Frontal cortex (tissue), 4 donors: ENCODE results near the gene B4GALNT3. TPM values are rescaled to one million over a fixed set of nuclear protein-coding genes. Genes with fewer than 3 reads are reported as not detected.

Experiments used
- DNase-seq, 2 donors: peaks; one replicate each; pipeline ENCODE4 v3.0.0; 2012; ENCODE audit warnings: low spot score in 2 of 2
- FAIRE-seq: peaks from 2 replicates; lab custom pipeline; 2012; peaks lifted over from hg19 to GRCh38; lab: Jason Lieb, UNC
- total RNA-seq: library from RNA; depleted of rRNA; stranded (reverse); fragments of >200 nt; gene quantifications from one replicate; pipeline ENCODE4 v1.2.3, GENCODE V29; 2014
- donor health status: control.
- donor health status: control.
- donor health status: control.

The B4GALNT3 gene
- total RNA-seq, 1 donor from 2014 or later: 2.4 TPM

GRCh38 chr12:505221-505620 is 45.5 kb downstream of the B4GALNT3 start:
- FAIRE-seq: no peak
- no peak for DNase-seq

- no peak for DNase-seq
These were observed 47.7 kb downstream of the B4GALNT3 start for GRCh38 chr12:507391-507796.

GRCh38 chr12:508145-508544 is 48.4 kb downstream of the B4GALNT3 start:
- FAIRE-seq (no peak), DNase-seq (no peak)

More at GRCh38 chr12:507391-507796, 47.7 kb downstream of the B4GALNT3 start:
- FAIRE-seq: no peak

- DNase-seq (no peak), FAIRE-seq (no peak)
These were observed 49.1 kb downstream of the B4GALNT3 start for GRCh38 chr12:508795-509194.

- DNase-seq: no peak
- FAIRE-seq: no peak
These were observed 49.8 kb downstream of the B4GALNT3 start for GRCh38 chr12:509500-509899.

GRCh38 chr12:510071-510825 is 50.5 kb downstream of the B4GALNT3 start:
- FAIRE-seq: no peak
- no peak for DNase-seq

- DNase-seq: no peak
- no peak for FAIRE-seq
These were observed 53.2 kb downstream of the B4GALNT3 start for GRCh38 chr12:512933-513332.

- FAIRE-seq: no peak
- no peak for DNase-seq
These were observed 53.7 kb downstream of the B4GALNT3 start for GRCh38 chr12:513446-513845.

- DNase-seq (no peak), FAIRE-seq (no peak)
These were observed 57.8 kb downstream of the B4GALNT3 start for GRCh38 chr12:517538-517937.

GRCh38 chr12:520119-520518 is 60.4 kb downstream of the B4GALNT3 start:
- no peak for FAIRE-seq
- DNase-seq: no peak

GRCh38 chr12:522692-523378 is 63.1 kb downstream of the B4GALNT3 start:
- no peak for FAIRE-seq
- no peak for DNase-seq

GRCh38 chr12:524167-524951 is 64.6 kb downstream of the B4GALNT3 start:
- DNase-seq: no peak
- no peak for FAIRE-seq

- no peak for DNase-seq
- no peak for FAIRE-seq
These were observed 66.3 kb downstream of the B4GALNT3 start for GRCh38 chr12:526089-526488.

- no peak for FAIRE-seq
These were observed 67.5 kb downstream of the B4GALNT3 start for GRCh38 chr12:527241-527640.

GRCh38 chr12:527729-528128 is 68.0 kb downstream of the B4GALNT3 start:
- FAIRE-seq (no peak), DNase-seq (no peak)

More at GRCh38 chr12:527241-527640, 67.5 kb downstream of the B4GALNT3 start:
- no peak for DNase-seq

GRCh38 chr12:530308-530707 is 70.6 kb downstream of the B4GALNT3 start:
- DNase-seq (no peak), FAIRE-seq (no peak)

GRCh38 chr12:530821-531220 is 71.1 kb downstream of the B4GALNT3 start:
- no peak for DNase-seq
- no peak for FAIRE-seq

GRCh38 chr12:531951-532585 is 72.3 kb downstream of the B4GALNT3 start:
- FAIRE-seq: no peak
- no peak for DNase-seq

- FAIRE-seq (no peak), DNase-seq (no peak)
These were observed 73.3 kb downstream of the B4GALNT3 start for GRCh38 chr12:532908-533565.

GRCh38 chr12:533718-534117 is 74.0 kb downstream of the B4GALNT3 start:
- FAIRE-seq (no peak), DNase-seq (no peak)
